ENCODE data around the gene LCP2. TPM values are rescaled to one million over a fixed set of nuclear protein-coding genes. Genes with fewer than 3 reads are reported as not detected.
A peak's percentile ranks its signal among the peaks of the same experiment; 100 is the strongest.
"Not testable (repeated sequence)": the region's sequence is repeated elsewhere in the genome, so short reads cannot be mapped to it uniquely, and the experiment has no call there.

Gene LCP2
- total RNA-seq, 1 donor from 2014 or later: not detected

GRCh38 chr5:170250810-170251317, 46.7 kb downstream of the LCP2 start:
- no peak for DNase-seq (ENCODE audit: extremely low spot score, unreplicated experiment)
- Mint-ChIP-seq H3K36me3 (ENCODE audit: unreplicated experiment) (no peaks in the 10 kb centered on the region), H3K27ac (ENCODE audit: unreplicated experiment) (peak overlapping the region; percentile 7), H3K4me3 (ENCODE audit: unreplicated experiment) (no peak overlapping the region), H3K9me3 (ENCODE audit: unreplicated experiment) (no peaks in the 10 kb centered on the region), H3K27me3 (ENCODE audit: unreplicated experiment) (peaks cover 89% of the 10 kb centered on the region), H3K4me1 (ENCODE audit: unreplicated experiment) (peaks cover 34% of the 10 kb centered on the region)
- TF ChIP-seq CTCF (IDR thresholded peaks at IDR 0.05): no peak

GRCh38 chr5:170249355-170249754, 48.2 kb downstream of the LCP2 start:
- no peak for TF ChIP-seq CTCF (IDR thresholded peaks at IDR 0.05)
- Mint-ChIP-seq H3K9me3 (ENCODE audit: unreplicated experiment) (no peaks in the 10 kb centered on the region), H3K4me1 (ENCODE audit: unreplicated experiment) (peaks cover 34% of the 10 kb centered on the region), H3K4me3 (ENCODE audit: unreplicated experiment) (no peak overlapping the region), H3K36me3 (ENCODE audit: unreplicated experiment) (no peaks in the 10 kb centered on the region), H3K27me3 (ENCODE audit: unreplicated experiment) (peaks cover 79% of the 10 kb centered on the region), H3K27ac (ENCODE audit: unreplicated experiment) (no peak overlapping the region)
- DNase-seq (ENCODE audit: extremely low spot score, unreplicated experiment): no peak

- peaks cover 34% of the 10 kb centered on the region for H3K4me1 Mint-ChIP-seq (ENCODE audit: unreplicated experiment)
- not testable (repeated sequence) for H3K9me3 Mint-ChIP-seq (ENCODE audit: unreplicated experiment); H3K27ac Mint-ChIP-seq (ENCODE audit: unreplicated experiment); DNase-seq (ENCODE audit: extremely low spot score, unreplicated experiment); H3K36me3 Mint-ChIP-seq (ENCODE audit: unreplicated experiment); H3K4me3 Mint-ChIP-seq (ENCODE audit: unreplicated experiment)
- H3K27me3 Mint-ChIP-seq (ENCODE audit: unreplicated experiment): peaks cover 74% of the 10 kb centered on the region
Measured at GRCh38 chr5:170248931-170249227, 48.7 kb downstream of the LCP2 start.

- H3K27ac Mint-ChIP-seq (ENCODE audit: unreplicated experiment): no peak overlapping the region
- peaks cover 69% of the 10 kb centered on the region for H3K27me3 Mint-ChIP-seq (ENCODE audit: unreplicated experiment)
- H3K36me3 Mint-ChIP-seq (ENCODE audit: unreplicated experiment): no peaks in the 10 kb centered on the region
- H3K4me1 Mint-ChIP-seq (ENCODE audit: unreplicated experiment): peaks cover 34% of the 10 kb centered on the region
- no peak overlapping the region for H3K4me3 Mint-ChIP-seq (ENCODE audit: unreplicated experiment)
- no peaks in the 10 kb centered on the region for H3K9me3 Mint-ChIP-seq (ENCODE audit: unreplicated experiment)
- no peak for DNase-seq (ENCODE audit: extremely low spot score, unreplicated experiment)
- no peak for TF ChIP-seq CTCF (IDR thresholded peaks at IDR 0.05)
Measured at GRCh38 chr5:170248172-170248930, 49.2 kb downstream of the LCP2 start.

GRCh38 chr5:170247363-170247762, 50.2 kb downstream of the LCP2 start:
- Mint-ChIP-seq H3K4me3 (ENCODE audit: unreplicated experiment) (no peak overlapping the region), H3K4me1 (ENCODE audit: unreplicated experiment) (peaks cover 25% of the 10 kb centered on the region), H3K27me3 (ENCODE audit: unreplicated experiment) (peaks cover 59% of the 10 kb centered on the region), H3K27ac (ENCODE audit: unreplicated experiment) (no peak overlapping the region), H3K36me3 (ENCODE audit: unreplicated experiment) (no peaks in the 10 kb centered on the region), H3K9me3 (ENCODE audit: unreplicated experiment) (no peaks in the 10 kb centered on the region)
- DNase-seq (ENCODE audit: extremely low spot score, unreplicated experiment): no peak
- TF ChIP-seq CTCF (IDR thresholded peaks at IDR 0.05): no peak

Measured in osteocyte (in vitro differentiated cells).